ENCODE results near the gene SLC16A13. TPM values are rescaled to one million over a fixed set of nuclear protein-coding genes. Genes with fewer than 3 reads are reported as not detected.

Gene SLC16A13
- total and polyA plus RNA-seq, 10 of the 15 experiments (the other 5 are each of a cell fraction or from before 2014, with no cell fraction given) = 0.34 to 12.1 (median 3.3) TPM

GRCh38 chr17:7072406-7072805 is 36.6 kb downstream of the SLC16A13 start:
- WGBS (ENCODE audit: insufficient coverage, insufficient replicate concordance, low lambda C conversion rate, missing lambda C conversion rate) = 47% methylated on average over 2 of the region's 2 CpGs
- no peaks in the 10 kb centered on the region for H3K27me3 ChIP-seq (replicated peaks in 1 of 2; ENCODE audit: control insufficient read depth in 2 of 2, insufficient read depth in 2 of 2, low read length in 1 of 2)
- H3K9ac ChIP-seq (ENCODE audit: control insufficient read depth, insufficient read depth, low read length) = no peak overlapping the region
- no peak overlapping the region for H3K4me3 ChIP-seq
- DNase-seq (ENCODE audit: low read depth, low spot score) (no peak), FAIRE-seq (no peak), ATAC-seq (peak; percentile 27; the same call in 1 of the 3 replicates)
- CTCF ChIA-PET = interaction anchor here (0.6 to 0.8 kb wide), 2 partner anchors 9 to 40 kb away, joined by 3 to 4 read pairs; no protein-coding TSS in a partner anchor
- H3K4me2 ChIP-seq (ENCODE audit: control insufficient read depth, insufficient read depth) = no peak overlapping the region
- no peaks in the 10 kb centered on the region; the same call in 2 of the 3 replicates for H3K9me3 ChIP-seq (replicated peaks; ENCODE audit: control insufficient read depth, insufficient read depth, low read length)
- SMC1A ChIA-PET (ENCODE audit: uncharacterized antibody, unreplicated experiment) = interaction anchor here (0.8 kb wide), 2 partner anchors 18 to 27 kb away, joined by 3 read pairs; no protein-coding TSS in a partner anchor
- H3K4me1 ChIP-seq (ENCODE audit: control insufficient read depth, insufficient read depth, low read length) = no peaks in the 10 kb centered on the region
- H3K79me2 ChIP-seq (ENCODE audit: control insufficient read depth, insufficient read depth, low read length) = no peaks in the 10 kb centered on the region
- intact Hi-C loops (cut with micrococcal nuclease; ENCODE audit: unreplicated experiment) = no loop called here
- no peaks in the 10 kb centered on the region for H4K20me1 ChIP-seq (ENCODE audit: control insufficient read depth, insufficient read depth)
- no TSS peak for BruUV-seq (replicated peaks)
- RAD21 ChIA-PET (ENCODE audit: unreplicated experiment) = no interaction called here
- POLR2A ChIA-PET = no interaction called here
- H2AFZ ChIP-seq (ENCODE audit: control insufficient read depth, low read depth, low read length) = no peak overlapping the region
- in situ Hi-C loops (cut with MboI) = no loop called here
- no peak overlapping the region for H3K27ac ChIP-seq (ENCODE audit: control insufficient read depth, insufficient read depth)
- TF ChIP-seq RFX5 (IDR thresholded peaks at IDR 0.05; ENCODE audit: low read depth, low read length) (no peak), SUPT20H (IDR thresholded peaks at IDR 0.05; ENCODE audit: borderline replicate concordance, control insufficient read depth, low read depth, low read length) (no peak), KLF5 (IDR thresholded peaks at IDR 0.05; ENCODE audit: partially characterized antibody) (no peak), MXI1 (IDR thresholded peaks at IDR 0.05; ENCODE audit: low read depth, low read length) (no peak), MEF2B (IDR thresholded peaks at IDR 0.05; ENCODE audit: partially characterized antibody, poor library complexity, severe bottlenecking) (peak; percentile 24), JUNB (IDR thresholded peaks at IDR 0.05) (no peak), TAF1 (IDR thresholded peaks at IDR 0.05; ENCODE audit: borderline replicate concordance, low read depth, low read length) (no peak)
- no peaks in the 10 kb centered on the region for H3K36me3 ChIP-seq (ENCODE audit: control insufficient read depth in 2 of 2, insufficient read depth in 2 of 2, low read length in 1 of 2)

GRCh38 chr17:7074931-7075330 is 39.1 kb downstream of the SLC16A13 start:
- WGBS (ENCODE audit: insufficient coverage, insufficient replicate concordance, low lambda C conversion rate, missing lambda C conversion rate) = 50% methylated on average over 14 of the region's 14 CpGs
- in situ Hi-C loops (cut with MboI) (no loop called here), intact Hi-C loops (cut with micrococcal nuclease; ENCODE audit: unreplicated experiment) (no loop called here)
- DNase-seq (ENCODE audit: low read depth, low spot score) (no peak), FAIRE-seq (no peak), ATAC-seq (no peak)
- H3K36me3 ChIP-seq (ENCODE audit: control insufficient read depth in 2 of 2, insufficient read depth in 2 of 2, low read length in 1 of 2) = no peaks in the 10 kb centered on the region
- no peaks in the 10 kb centered on the region for H3K9me3 ChIP-seq (replicated peaks; ENCODE audit: control insufficient read depth, insufficient read depth, low read length)
- SMC1A ChIA-PET (ENCODE audit: uncharacterized antibody, unreplicated experiment) = no interaction called here
- H3K4me1 ChIP-seq (ENCODE audit: control insufficient read depth, insufficient read depth, low read length) = no peaks in the 10 kb centered on the region
- H3K27me3 ChIP-seq (replicated peaks in 1 of 2; ENCODE audit: control insufficient read depth in 2 of 2, insufficient read depth in 2 of 2, low read length in 1 of 2) = no peaks in the 10 kb centered on the region
- BruUV-seq (replicated peaks) = no TSS peak
- POLR2A ChIA-PET = no interaction called here
- H3K9ac ChIP-seq (ENCODE audit: control insufficient read depth, insufficient read depth, low read length) = no peak overlapping the region
- CTCF ChIA-PET = interaction anchor here (0.6 to 1.4 kb wide), 3 partner anchors 21 to 1510 kb away, joined by 3 to 4 read pairs (median 3); no protein-coding TSS in a partner anchor
- no peak overlapping the region for H3K4me3 ChIP-seq
- no peak overlapping the region for H3K4me2 ChIP-seq (ENCODE audit: control insufficient read depth, insufficient read depth)
- no peaks in the 10 kb centered on the region for H4K20me1 ChIP-seq (ENCODE audit: control insufficient read depth, insufficient read depth)
- no peak overlapping the region for H3K27ac ChIP-seq (ENCODE audit: control insufficient read depth, insufficient read depth)
- no peak overlapping the region for H2AFZ ChIP-seq (ENCODE audit: control insufficient read depth, low read depth, low read length)
- no peaks in the 10 kb centered on the region for H3K79me2 ChIP-seq (ENCODE audit: control insufficient read depth, insufficient read depth, low read length)
- RAD21 ChIA-PET (ENCODE audit: unreplicated experiment) = interaction anchor here (0.6 kb wide), 1 partner anchor 61 kb away, joined by 3 read pairs; no protein-coding TSS in a partner anchor
- TF ChIP-seq SIX5 (IDR thresholded peaks at IDR 0.05; ENCODE audit: low read depth, low read length, severe bottlenecking) (no peak), RB1 (IDR thresholded peaks at IDR 0.05; ENCODE audit: borderline replicate concordance) (no peak)

All from GM12878 (cell line).